GM23338 (cell line): ENCODE measurements around the gene CIAO3. TPM values are rescaled to one million over a fixed set of nuclear protein-coding genes. Genes with fewer than 3 reads are reported as not detected.

Experiments
- ATAC-seq: fragments of 200-7000 bp; cut with Tn5 transposase; 3 replicates; pipeline ENCODE4 v1.9.1; 2020
- DNase-seq: peaks from one replicate; pipeline ENCODE4 v3.0.0-alpha.2; 2015; ENCODE audit warnings: low spot score
- H2AFZ ChIP-seq: fragments of 200-600 bp; sonication (generic); 2 replicates; pipeline ENCODE4 v1.8.0; 2016; ENCODE audit warnings: antibody characterized with exemption, mild to moderate bottlenecking, moderate library complexity
- H3F3A ChIP-seq: fragments of 200-600 bp; sonication (generic); replicated peaks from 2 replicates; pipeline ENCODE4 v1.8.0; 2017; ENCODE audit warnings: antibody characterized with exemption, mixed run types, low read depth
- H3K27ac ChIP-seq: fragments of 200-600 bp; sonication (generic); 2 replicates; pipeline ENCODE4 v1.6.1; 2016; ENCODE audit warnings: low read depth
- H3K27me3 ChIP-seq: fragments of 200-600 bp; sonication (generic); 2 replicates; pipeline ENCODE4 v1.8.0; 2016; ENCODE audit warnings: mild to moderate bottlenecking, mixed run types, moderate library complexity; ENCODE audit not compliant: insufficient read depth
- H3K36me3 ChIP-seq: fragments of 200-600 bp; sonication (generic); 2 replicates; pipeline ENCODE4 v1.8.0; 2016; ENCODE audit warnings: mild to moderate bottlenecking; ENCODE audit not compliant: insufficient read depth
- H3K4me1 ChIP-seq: fragments of 200-600 bp; sonication (generic); 2 replicates; pipeline ENCODE4 v1.8.0; 2016; ENCODE audit warnings: mild to moderate bottlenecking, moderate library complexity; ENCODE audit not compliant: insufficient read depth
- H3K4me2 ChIP-seq: fragments of 200-600 bp; sonication (generic); 2 replicates; pipeline ENCODE4 v1.7.1; 2017; ENCODE audit warnings: mixed run types
- H3K4me3 ChIP-seq: fragments of 200-600 bp; sonication (generic); 2 replicates; pipeline ENCODE4 v1.6.1; 2016; ENCODE audit warnings: mixed run types
- H3K79me2 ChIP-seq: fragments of 200-600 bp; sonication (generic); replicated peaks from 2 replicates; pipeline ENCODE4 v1.8.0; 2017; ENCODE audit warnings: mild to moderate bottlenecking; ENCODE audit not compliant: insufficient read depth
- H3K9me2 ChIP-seq: fragments of 200-600 bp; sonication (generic); 2 replicates; pipeline ENCODE4 v1.8.0; 2017; ENCODE audit not compliant: insufficient read depth
- H4K20me1 ChIP-seq: fragments of 200-600 bp; sonication (generic); replicated peaks from 2 replicates; pipeline ENCODE4 v1.8.0; 2017; ENCODE audit warnings: mild to moderate bottlenecking; ENCODE audit not compliant: insufficient read depth
- H3K27ac Mint-ChIP-seq: 2 replicates; pipeline ENCODE4 v1.8.0; 2020; ENCODE audit warnings: inconsistent platforms, mild to moderate bottlenecking, moderate library complexity, mixed read lengths
- H3K27me3 Mint-ChIP-seq: 3 replicates; pipeline ENCODE4 v1.8.0; 2022; ENCODE audit warnings: low read depth, mild to moderate bottlenecking, moderate library complexity, mixed read lengths, inconsistent platforms; ENCODE audit not compliant: insufficient read depth, poor library complexity
- H3K36me3 Mint-ChIP-seq: 3 replicates; pipeline ENCODE4 v1.8.0; 2021; ENCODE audit warnings: low read depth, mild to moderate bottlenecking, inconsistent platforms, moderate library complexity, mixed read lengths
- H3K4me1 Mint-ChIP-seq: 3 replicates; pipeline ENCODE4 v1.8.0; 2020; ENCODE audit warnings: mild to moderate bottlenecking, inconsistent platforms, mixed read lengths
- H3K4me3 Mint-ChIP-seq: 3 replicates; pipeline ENCODE4 v1.8.0; 2021; ENCODE audit warnings: moderate library complexity, mild to moderate bottlenecking, inconsistent platforms, mixed read lengths
- H3K9me3 Mint-ChIP-seq: 3 replicates; pipeline ENCODE4 v1.8.0; 2020; ENCODE audit warnings: moderate library complexity, mild to moderate bottlenecking, inconsistent platforms, mixed read lengths
- CTCF ChIP-seq, 2 experiments: fragments of 200-600 bp in 1 of 2; sonication (generic) in 1 of 2; conservative IDR thresholded peaks; 2 replicates each; pipeline versions ENCODE4 v1.5.1 to v1.6.1; 2016 to 2017; ENCODE audit warnings: antibody characterized with exemption in 2 of 2, low read depth in 2 of 2, mild to moderate bottlenecking in 2 of 2, moderate library complexity in 1 of 2
- EZH2 ChIP-seq: fragments of 200-600 bp; sonication (generic); IDR thresholded peaks from one replicate; pipeline ENCODE4 v1.8.0; 2017; ENCODE audit warnings: antibody characterized with exemption, mild to moderate bottlenecking, low read depth; ENCODE audit not compliant: unreplicated experiment
- REST ChIP-seq: IDR thresholded peaks from one replicate; pipeline ENCODE4 v1.6.1; 2018; ENCODE audit warnings: antibody characterized with exemption; ENCODE audit not compliant: unreplicated experiment
- STAT1 ChIP-seq: IDR thresholded peaks from one replicate; pipeline ENCODE4 v1.6.1; 2016; ENCODE audit warnings: antibody characterized with exemption; ENCODE audit not compliant: unreplicated experiment
- ZNF114 ChIP-seq: fragments of 250-450 bp; sonication (Bioruptor Pico); IDR thresholded peaks from 2 replicates; pipeline ENCODE4 v1.5.0; 2020; ENCODE audit warnings: mild to moderate bottlenecking, moderate library complexity
- ZNF331 ChIP-seq: fragments of 250-450 bp; sonication (Bioruptor Pico); IDR thresholded peaks from 2 replicates; pipeline ENCODE4 v1.5.0; 2020; ENCODE audit warnings: low read depth, mild to moderate bottlenecking, moderate library complexity
- polyA plus RNA-seq: library from polyadenylated mRNA; unstranded; fragments of >200 nt; fragmentation: Nextera tagmentation; extraction: Ambion mirVana; gene quantifications from 2 replicates; pipeline ENCODE4 v1.2.1, GENCODE V29; 2016
- total RNA-seq: library from RNA; depleted of rRNA; stranded (reverse); fragments of >200 nt; shearing (Covaris generic); gene quantifications from 2 replicates; pipeline ENCODE4 v1.2.3, GENCODE V29; 2014
- TF ChIP-seq, protein P1 (sequence below): fragments of 250-450 bp; sonication (Bioruptor Pico); IDR thresholded peaks from 2 replicates; pipeline ENCODE4 v1.5.0; 2020; ENCODE audit warnings: mild to moderate bottlenecking, moderate library complexity

CIAO3 gene
- total and polyA plus RNA-seq, 2 experiments from 2014 or later, result 13.0 to 42.3 TPM

DNA sequence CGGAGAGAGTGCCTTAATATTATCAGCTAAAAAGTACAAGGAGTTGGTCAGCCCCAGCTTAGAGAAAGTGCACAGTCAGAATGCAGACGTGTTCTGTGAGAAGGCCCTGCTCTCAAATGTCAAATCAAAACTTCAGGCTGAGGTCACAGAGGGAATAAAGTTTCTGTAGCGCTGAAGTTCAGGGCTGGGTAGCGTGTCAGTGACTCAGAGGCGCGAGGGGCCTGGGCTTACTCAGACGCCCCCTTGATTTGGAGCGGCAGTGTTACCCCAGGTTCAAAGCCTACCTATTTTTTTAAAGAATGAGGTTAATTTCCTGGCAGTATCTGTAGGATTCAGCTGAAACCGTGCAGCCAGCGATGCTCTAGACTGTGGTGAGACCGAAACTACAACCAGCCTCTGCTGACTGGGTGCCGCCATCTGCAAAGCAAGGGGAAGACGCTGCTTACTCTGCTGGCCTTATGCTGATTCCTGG is 4.8 kb downstream of the CIAO3 start (continued):
- TF ChIP-seq REST (no peak), CTCF (conservative IDR thresholded peaks at IDR 0.05; ENCODE audit: low read depth in 2 of 2) (no peak)

DNA sequence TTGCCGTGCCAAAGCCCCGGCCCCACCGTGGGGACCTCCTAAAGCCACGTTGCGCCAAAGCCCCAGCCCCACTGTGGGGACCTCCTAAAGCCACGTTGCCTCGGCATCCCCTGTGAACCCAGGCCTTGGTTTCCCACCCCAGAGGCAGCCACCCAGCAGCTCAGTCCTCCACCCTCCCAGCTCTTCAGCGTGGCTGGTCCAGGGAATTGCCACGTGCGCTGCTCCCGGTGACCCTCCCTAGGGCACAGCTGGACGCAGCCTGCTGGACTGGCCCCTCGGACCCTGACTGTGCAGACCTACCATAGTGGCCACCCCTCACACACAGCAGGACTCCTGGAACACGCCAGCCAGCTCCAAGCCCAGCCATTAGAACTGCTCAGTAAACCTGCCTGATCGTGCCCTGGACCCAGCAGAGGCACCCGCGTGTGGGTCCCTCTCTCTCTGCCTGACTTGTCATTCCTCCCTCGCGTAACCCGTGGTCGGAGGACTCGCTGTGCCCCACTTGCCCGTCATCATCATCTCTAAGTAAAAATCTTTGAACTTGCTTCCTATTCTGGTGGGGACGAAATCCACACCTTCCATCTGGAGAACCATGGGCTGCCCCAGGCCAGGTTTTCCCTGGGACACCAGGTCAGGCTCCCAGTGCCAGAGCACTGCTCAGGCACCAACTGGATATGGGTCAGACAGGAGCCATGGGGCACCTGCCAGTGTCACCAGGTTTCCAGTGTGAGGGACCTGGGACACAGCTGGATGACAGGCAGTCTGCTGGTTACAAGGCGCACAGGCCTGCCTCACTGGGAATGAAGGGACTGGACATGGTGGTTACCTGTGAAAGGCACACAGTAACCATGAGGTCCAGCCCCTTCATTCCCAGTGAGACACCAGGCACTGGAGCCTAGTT is 5.6 kb downstream of the CIAO3 start:
- no peak overlapping the region for H3K4me3 ChIP-seq
- no peaks in the 10 kb centered on the region for H3K79me2 ChIP-seq
- H3K36me3 Mint-ChIP-seq, result peaks cover 33% of the 10 kb centered on the region
- no peaks in the 10 kb centered on the region for H3K9me2 ChIP-seq
- ATAC-seq (no peak), DNase-seq (no peak)
- no peak overlapping the region for H3K27ac ChIP-seq
- peaks cover 15% of the 10 kb centered on the region for H3K27me3 Mint-ChIP-seq
- no peak overlapping the region; the same call in 2 of the 3 replicates for H3K4me3 Mint-ChIP-seq
- H3K9me3 Mint-ChIP-seq, result no peaks in the 10 kb centered on the region
- H3K4me1 ChIP-seq, result no peaks in the 10 kb centered on the region; the same call in 1 of the 2 replicates
- peaks cover 7% of the 10 kb centered on the region; the same call in 1 of the 2 replicates for H3F3A ChIP-seq
- H3K27ac Mint-ChIP-seq, result no peak overlapping the region
- H3K4me1 Mint-ChIP-seq, result peaks cover 13% of the 10 kb centered on the region
- no peak overlapping the region for H2AFZ ChIP-seq
- no peaks in the 10 kb centered on the region for H3K27me3 ChIP-seq
- no peaks in the 10 kb centered on the region for H4K20me1 ChIP-seq
- H3K4me2 ChIP-seq, result no peak overlapping the region
- H3K36me3 ChIP-seq, result no peaks in the 10 kb centered on the region; the same call in 1 of the 2 replicates
- TF ChIP-seq EZH2 (no peak), ZNF331 (CRISPR knock-in tag) (no peak), STAT1 (no peak), ZNF114 (CRISPR knock-in tag) (no peak), CTCF (conservative IDR thresholded peaks at IDR 0.05; ENCODE audit: low read depth in 2 of 2) (no peak)
- TF ChIP-seq, protein P1, sequence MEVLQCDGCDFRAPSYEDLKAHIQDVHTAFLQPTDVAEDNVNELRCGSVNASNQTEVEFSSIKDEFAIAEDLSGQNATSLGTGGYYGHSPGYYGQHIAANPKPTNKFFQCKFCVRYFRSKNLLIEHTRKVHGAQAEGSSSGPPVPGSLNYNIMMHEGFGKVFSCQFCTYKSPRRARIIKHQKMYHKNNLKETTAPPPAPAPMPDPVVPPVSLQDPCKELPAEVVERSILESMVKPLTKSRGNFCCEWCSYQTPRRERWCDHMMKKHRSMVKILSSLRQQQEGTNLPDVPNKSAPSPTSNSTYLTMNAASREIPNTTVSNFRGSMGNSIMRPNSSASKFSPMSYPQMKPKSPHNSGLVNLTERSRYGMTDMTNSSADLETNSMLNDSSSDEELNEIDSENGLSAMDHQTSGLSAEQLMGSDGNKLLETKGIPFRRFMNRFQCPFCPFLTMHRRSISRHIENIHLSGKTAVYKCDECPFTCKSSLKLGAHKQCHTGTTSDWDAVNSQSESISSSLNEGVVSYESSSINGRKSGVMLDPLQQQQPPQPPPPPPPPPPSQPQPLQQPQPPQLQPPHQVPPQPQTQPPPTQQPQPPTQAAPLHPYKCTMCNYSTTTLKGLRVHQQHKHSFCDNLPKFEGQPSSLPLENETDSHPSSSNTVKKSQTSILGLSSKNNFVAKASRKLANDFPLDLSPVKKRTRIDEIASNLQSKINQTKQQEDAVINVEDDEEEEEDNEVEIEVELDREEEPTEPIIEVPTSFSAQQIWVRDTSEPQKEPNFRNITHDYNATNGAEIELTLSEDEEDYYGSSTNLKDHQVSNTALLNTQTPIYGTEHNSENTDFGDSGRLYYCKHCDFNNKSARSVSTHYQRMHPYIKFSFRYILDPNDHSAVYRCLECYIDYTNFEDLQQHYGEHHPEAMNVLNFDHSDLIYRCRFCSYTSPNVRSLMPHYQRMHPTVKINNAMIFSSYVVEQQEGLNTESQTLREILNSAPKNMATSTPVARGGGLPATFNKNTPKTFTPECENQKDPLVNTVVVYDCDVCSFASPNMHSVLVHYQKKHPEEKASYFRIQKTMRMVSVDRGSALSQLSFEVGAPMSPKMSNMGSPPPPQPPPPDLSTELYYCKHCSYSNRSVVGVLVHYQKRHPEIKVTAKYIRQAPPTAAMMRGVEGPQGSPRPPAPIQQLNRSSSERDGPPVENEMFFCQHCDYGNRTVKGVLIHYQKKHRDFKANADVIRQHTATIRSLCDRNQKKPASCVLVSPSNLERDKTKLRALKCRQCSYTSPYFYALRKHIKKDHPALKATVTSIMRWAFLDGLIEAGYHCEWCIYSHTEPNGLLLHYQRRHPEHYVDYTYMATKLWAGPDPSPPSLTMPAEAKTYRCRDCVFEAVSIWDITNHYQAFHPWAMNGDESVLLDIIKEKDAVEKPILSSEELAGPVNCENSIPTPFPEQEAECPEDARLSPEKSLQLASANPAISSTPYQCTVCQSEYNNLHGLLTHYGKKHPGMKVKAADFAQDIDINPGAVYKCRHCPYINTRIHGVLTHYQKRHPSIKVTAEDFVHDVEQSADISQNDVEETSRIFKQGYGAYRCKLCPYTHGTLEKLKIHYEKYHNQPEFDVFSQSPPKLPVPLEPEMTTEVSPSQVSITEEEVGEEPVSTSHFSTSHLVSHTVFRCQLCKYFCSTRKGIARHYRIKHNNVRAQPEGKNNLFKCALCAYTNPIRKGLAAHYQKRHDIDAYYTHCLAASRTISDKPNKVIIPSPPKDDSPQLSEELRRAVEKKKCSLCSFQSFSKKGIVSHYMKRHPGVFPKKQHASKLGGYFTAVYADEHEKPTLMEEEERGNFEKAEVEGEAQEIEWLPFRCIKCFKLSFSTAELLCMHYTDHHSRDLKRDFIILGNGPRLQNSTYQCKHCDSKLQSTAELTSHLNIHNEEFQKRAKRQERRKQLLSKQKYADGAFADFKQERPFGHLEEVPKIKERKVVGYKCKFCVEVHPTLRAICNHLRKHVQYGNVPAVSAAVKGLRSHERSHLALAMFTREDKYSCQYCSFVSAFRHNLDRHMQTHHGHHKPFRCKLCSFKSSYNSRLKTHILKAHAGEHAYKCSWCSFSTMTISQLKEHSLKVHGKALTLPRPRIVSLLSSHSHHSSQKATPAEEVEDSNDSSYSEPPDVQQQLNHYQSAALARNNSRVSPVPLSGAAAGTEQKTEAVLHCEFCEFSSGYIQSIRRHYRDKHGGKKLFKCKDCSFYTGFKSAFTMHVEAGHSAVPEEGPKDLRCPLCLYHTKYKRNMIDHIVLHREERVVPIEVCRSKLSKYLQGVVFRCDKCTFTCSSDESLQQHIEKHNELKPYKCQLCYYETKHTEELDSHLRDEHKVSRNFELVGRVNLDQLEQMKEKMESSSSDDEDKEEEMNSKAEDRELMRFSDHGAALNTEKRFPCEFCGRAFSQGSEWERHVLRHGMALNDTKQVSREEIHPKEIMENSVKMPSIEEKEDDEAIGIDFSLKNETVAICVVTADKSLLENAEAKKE (CRISPR knock-in tag), result no peak
